Measurements from ENCODE around the gene SFXN3. TPM values are rescaled to one million over a fixed set of nuclear protein-coding genes. Genes with fewer than 3 reads are reported as not detected.

The SFXN3 gene
- total RNA-seq, 2 experiments from 2014 or later: 0.41 TPM; not detected in 1

- no peak for DNase-seq (ENCODE audit: low spot score)
- no TSS peak for BruUV-seq (replicated peaks)
- H3K4me3 ChIP-seq (ENCODE audit: low read depth, low read length, poor library complexity, severe bottlenecking): no peak overlapping the region
- no peak overlapping the region for H3K4me2 ChIP-seq (ENCODE audit: low read length)
- intact Hi-C loops (cut with micrococcal nuclease; ENCODE audit: unreplicated experiment): no loop called here
- ChIA-PET POLR2A (interaction anchor here (0.6 kb wide), 1 partner anchor 1009 kb away, joined by 3 read pairs; the partner anchor contains the start of gene ARMH3), CTCF (ENCODE audit: unreplicated experiment) (no interaction called here)
- H3K36me3 ChIP-seq (ENCODE audit: insufficient read depth, low read length): no peaks in the 10 kb centered on the region
- peaks cover 36% of the 10 kb centered on the region for H3K4me1 ChIP-seq (ENCODE audit: insufficient read depth, low read length, poor library complexity, severe bottlenecking)
- TF ChIP-seq EZH2phosphoT487 (IDR thresholded peaks at IDR 0.05; ENCODE audit: borderline replicate concordance, low read depth, low read length) (no peak), CTCF (conservative IDR thresholded peaks at IDR 0.05; ENCODE audit: low read length) (no peak)
- no peak overlapping the region for H2AFZ ChIP-seq (ENCODE audit: low read length)
- no peaks in the 10 kb centered on the region for H4K20me1 ChIP-seq (ENCODE audit: insufficient read depth, low read length)
- no peaks in the 10 kb centered on the region for H3K9me3 ChIP-seq (ENCODE audit: low read length)
- H3K79me2 ChIP-seq (ENCODE audit: insufficient read depth, low read depth, low read length): no peaks in the 10 kb centered on the region
- H3K9me2 ChIP-seq (ENCODE audit: insufficient read depth, low read length): no peaks in the 10 kb centered on the region
- H3K27ac ChIP-seq (ENCODE audit: low read depth, low read length, poor library complexity, severe bottlenecking): no peak overlapping the region
Measured at GRCh38 chr10:101046332-101047238, 15.6 kb downstream of the SFXN3 start.

GRCh38 chr10:101047268-101047667, 16.2 kb downstream of the SFXN3 start:
- ChIA-PET POLR2A (no interaction called here), CTCF (ENCODE audit: unreplicated experiment) (no interaction called here)
- no peak overlapping the region for H2AFZ ChIP-seq (ENCODE audit: low read length)
- H4K20me1 ChIP-seq (ENCODE audit: insufficient read depth, low read length): no peaks in the 10 kb centered on the region
- H3K79me2 ChIP-seq (ENCODE audit: insufficient read depth, low read depth, low read length): no peaks in the 10 kb centered on the region
- H3K4me3 ChIP-seq (ENCODE audit: low read depth, low read length, poor library complexity, severe bottlenecking): no peak overlapping the region
- H3K4me2 ChIP-seq (ENCODE audit: low read length): no peak overlapping the region
- no peak overlapping the region for H3K27ac ChIP-seq (ENCODE audit: low read depth, low read length, poor library complexity, severe bottlenecking)
- no peaks in the 10 kb centered on the region for H3K9me2 ChIP-seq (ENCODE audit: insufficient read depth, low read length)
- H3K9me3 ChIP-seq (ENCODE audit: low read length): no peaks in the 10 kb centered on the region
- TF ChIP-seq CTCF (conservative IDR thresholded peaks at IDR 0.05; ENCODE audit: low read length): no peak
- TF ChIP-seq EZH2phosphoT487 (IDR thresholded peaks at IDR 0.05; ENCODE audit: borderline replicate concordance, low read depth, low read length): no peak
- peaks cover 41% of the 10 kb centered on the region for H3K4me1 ChIP-seq (ENCODE audit: insufficient read depth, low read length, poor library complexity, severe bottlenecking)
- H3K36me3 ChIP-seq (ENCODE audit: insufficient read depth, low read length): no peaks in the 10 kb centered on the region
- BruUV-seq (replicated peaks): no TSS peak
- intact Hi-C loops (cut with micrococcal nuclease; ENCODE audit: unreplicated experiment): no loop called here
- DNase-seq (ENCODE audit: low spot score): no peak

Data from OCI-LY7 (cell line).